CD4-positive, CD25-positive, alpha-beta regulatory T cell (primary cell): ENCODE measurements around the gene HPS1. TPM values are rescaled to one million over a fixed set of nuclear protein-coding genes. Genes with fewer than 3 reads are reported as not detected.

Source experiments
- ATAC-seq, 2 donors: fragments of 150-1000 bp; cut with Tn5 transposase; one replicate each; pipeline ENCODE4 v1.10.0; 2021; ENCODE audit warnings: low read depth in 2 of 2, moderate number of reproducible peaks in 2 of 2, moderate library complexity in 1 of 2
- DNase-seq, 3 donors: peaks; one replicate each; pipeline versions ENCODE4 v3.0.0 to v3.0.0-alpha.2; 2012 to 2022; ENCODE audit warnings: mixed read lengths in 1 of 3
- H3K27ac ChIP-seq: one replicate; pipeline ENCODE4 v1.7.0; 2013; ENCODE audit warnings: mild to moderate bottlenecking, low read length; ENCODE audit not compliant: insufficient read depth, poor library complexity, severe bottlenecking
- H3K27me3 ChIP-seq: one replicate; pipeline ENCODE4 v1.7.0; 2013; ENCODE audit warnings: low read length; ENCODE audit not compliant: control insufficient read depth, insufficient read depth
- H3K36me3 ChIP-seq: one replicate; pipeline ENCODE4 v1.7.0; 2013; ENCODE audit warnings: mild to moderate bottlenecking, low read length, moderate library complexity; ENCODE audit not compliant: control insufficient read depth, insufficient read depth
- H3K4me1 ChIP-seq: 2 replicates; pipeline ENCODE4 v1.7.0; 2013; ENCODE audit warnings: mild to moderate bottlenecking, low read length; ENCODE audit not compliant: insufficient read depth, control insufficient read depth, poor library complexity, severe bottlenecking
- H3K4me3 ChIP-seq: one replicate; pipeline ENCODE4 v1.7.0; 2013; ENCODE audit warnings: low read depth, mild to moderate bottlenecking, low read length, moderate library complexity
- H3K9me3 ChIP-seq, 2 experiments: 1 replicate in 1 of 2; 2 replicates in 1 of 2; pipeline ENCODE4 v1.7.0; 2013; ENCODE audit warnings: low read length in 2 of 2, mild to moderate bottlenecking in 1 of 2, moderate library complexity in 1 of 2; ENCODE audit not compliant: control insufficient read depth in 2 of 2
- H3K27ac Mint-ChIP-seq, 3 donors: one replicate each; pipeline ENCODE4 v1.8.0; 2020 to 2022; ENCODE audit warnings: mild to moderate bottlenecking in 3 of 3, mixed read lengths in 3 of 3, moderate library complexity in 2 of 3
- H3K27me3 Mint-ChIP-seq: one replicate; pipeline ENCODE4 v1.8.0; 2022; ENCODE audit warnings: mild to moderate bottlenecking, mixed read lengths
- H3K36me3 Mint-ChIP-seq: one replicate; pipeline ENCODE4 v1.8.0; 2020; ENCODE audit warnings: mixed read lengths
- H3K4me1 Mint-ChIP-seq, 4 donors: one replicate each; pipeline ENCODE4 v1.8.0; 2020 to 2022; ENCODE audit warnings: mixed read lengths in 4 of 4, mild to moderate bottlenecking in 1 of 4
- H3K4me3 Mint-ChIP-seq, 4 donors: one replicate each; pipeline ENCODE4 v1.8.0; 2020 to 2022; ENCODE audit warnings: mild to moderate bottlenecking in 4 of 4, mixed read lengths in 4 of 4, moderate library complexity in 3 of 4
- H3K9me3 Mint-ChIP-seq, 7 donors: one replicate each; pipeline ENCODE4 v1.8.0; 2020 to 2022; ENCODE audit warnings: mixed read lengths in 7 of 7, mild to moderate bottlenecking in 3 of 7, moderate library complexity in 2 of 7
- polyA plus RNA-seq, 4 donors: library from polyadenylated mRNA; unstranded; fragments of 300-500 nt; fragmentation: Illumina TruSeq; gene quantifications; one replicate each; pipeline ENCODE4 v1.2.3, GENCODE V29; 2021
- total RNA-seq: library from RNA; stranded (reverse); gene quantifications from one replicate; pipeline ENCODE4 v1.2.3, GENCODE V29; 2022

Gene HPS1
- total and polyA plus RNA-seq, 5 donors from 2014 or later: 65.2 to 88.5 (median 76.7) TPM

DNA sequence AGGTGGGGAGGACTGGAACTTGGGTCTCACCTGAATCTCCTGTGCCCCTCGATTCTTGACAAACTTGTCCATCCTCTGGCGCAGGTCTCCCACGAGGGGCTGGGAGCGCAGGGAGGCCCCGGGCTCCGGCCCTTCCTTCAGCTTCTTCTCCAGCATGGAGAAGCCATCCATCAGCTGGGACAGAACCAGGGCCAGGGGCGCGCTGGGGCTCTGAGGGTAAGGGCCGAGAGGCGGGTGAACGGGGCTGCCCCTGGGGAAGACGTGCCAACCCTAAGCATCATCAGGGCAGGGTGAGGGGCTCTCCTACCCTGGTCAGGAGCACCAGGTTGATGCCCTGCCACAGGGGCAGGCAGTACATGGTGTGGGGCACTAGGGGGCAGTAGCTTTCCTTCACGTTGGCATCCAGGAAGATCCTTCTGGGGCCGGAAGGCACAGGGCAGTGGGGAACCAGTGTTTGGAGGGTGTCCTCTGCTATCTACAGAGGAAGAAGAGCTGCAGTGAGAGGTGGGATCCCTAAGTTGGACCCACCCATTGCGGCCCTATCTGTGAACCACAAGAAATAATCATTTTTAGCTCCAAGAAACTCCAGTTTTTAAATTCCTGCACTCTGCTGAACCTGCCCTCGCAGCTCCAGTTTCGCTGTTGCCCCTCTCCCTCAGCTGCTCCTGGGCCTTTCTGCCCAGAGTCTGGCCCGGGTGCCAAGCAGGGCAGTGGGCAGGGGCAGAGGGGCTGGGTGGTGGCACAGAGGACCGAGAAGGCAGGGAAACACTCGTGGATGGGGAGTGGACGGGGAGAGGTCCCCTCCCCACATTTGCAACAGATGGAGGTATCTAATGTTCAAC is 21.0 kb downstream of the HPS1 start:
- H3K36me3 ChIP-seq: peaks cover 53% of the 10 kb centered on the region
- H3K27me3 Mint-ChIP-seq: no peaks in the 10 kb centered on the region
- H3K27ac ChIP-seq: no peak overlapping the region
- DNase-seq (peak in 2 of 3 donors; percentile 35 to 54), ATAC-seq (peak; percentile 57 to 63)
- no peaks in the 10 kb centered on the region for H3K4me1 Mint-ChIP-seq
- no peak overlapping the region for H3K4me3 ChIP-seq
- no peaks in the 10 kb centered on the region for H3K27me3 ChIP-seq
- H3K36me3 Mint-ChIP-seq: peaks cover 25% of the 10 kb centered on the region
- H3K27ac Mint-ChIP-seq: no peak overlapping the region
- H3K9me3 ChIP-seq: no peaks in the 10 kb centered on the region
- no peak overlapping the region for H3K4me3 Mint-ChIP-seq
- H3K9me3 Mint-ChIP-seq: no peaks in the 10 kb centered on the region
- no peaks in the 10 kb centered on the region for H3K4me1 ChIP-seq

DNA sequence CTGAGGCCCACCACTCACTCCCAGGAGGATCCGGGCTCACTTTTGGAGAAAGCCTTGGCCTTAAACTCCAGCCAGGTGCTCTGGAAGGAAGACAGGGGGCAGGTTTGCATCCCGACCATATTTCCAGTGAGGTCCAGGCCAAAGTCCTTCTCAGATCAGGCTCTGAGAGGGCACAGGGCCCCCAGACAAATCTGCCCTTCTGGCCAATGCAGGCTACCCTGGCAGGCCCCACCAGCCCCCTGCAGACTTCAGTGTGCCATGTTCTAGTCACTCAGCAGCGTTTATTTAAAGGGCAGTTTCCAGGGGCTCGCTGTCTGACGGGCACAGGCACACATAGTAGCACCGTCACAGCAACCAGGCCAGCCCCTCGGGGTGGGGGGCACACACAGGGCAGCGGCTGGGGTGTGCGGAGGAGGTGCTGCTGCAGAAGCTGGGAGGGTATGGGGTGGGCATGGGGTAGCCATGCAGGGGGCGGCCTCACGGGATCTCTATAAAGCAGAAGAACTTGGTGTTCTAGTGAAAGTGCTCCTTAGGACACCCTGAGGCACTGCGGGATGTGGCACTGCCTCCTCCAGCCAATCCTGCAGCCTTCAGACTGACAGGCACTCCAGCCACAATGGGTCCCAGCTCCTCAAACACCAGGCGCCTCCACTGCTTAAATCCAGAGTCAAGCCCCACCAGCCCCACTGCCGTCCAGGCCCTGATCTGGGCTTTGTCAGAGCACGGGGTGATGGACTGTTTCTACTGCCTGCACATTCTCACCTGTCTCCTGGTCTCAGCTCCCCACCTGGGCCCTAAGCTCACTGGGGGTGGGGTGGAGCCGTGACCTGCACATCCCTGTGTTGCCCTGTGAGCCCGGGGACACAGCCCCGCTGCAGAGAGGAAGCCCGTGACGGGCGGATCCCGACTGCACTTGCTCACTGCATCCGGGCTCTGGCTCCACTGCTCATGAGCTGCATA is 22.2 kb downstream of the HPS1 start:
- peak overlapping the region in 1 of 4 donors; percentile 2 for H3K4me3 Mint-ChIP-seq
- H3K36me3 ChIP-seq: peaks cover 50% of the 10 kb centered on the region

DNA sequence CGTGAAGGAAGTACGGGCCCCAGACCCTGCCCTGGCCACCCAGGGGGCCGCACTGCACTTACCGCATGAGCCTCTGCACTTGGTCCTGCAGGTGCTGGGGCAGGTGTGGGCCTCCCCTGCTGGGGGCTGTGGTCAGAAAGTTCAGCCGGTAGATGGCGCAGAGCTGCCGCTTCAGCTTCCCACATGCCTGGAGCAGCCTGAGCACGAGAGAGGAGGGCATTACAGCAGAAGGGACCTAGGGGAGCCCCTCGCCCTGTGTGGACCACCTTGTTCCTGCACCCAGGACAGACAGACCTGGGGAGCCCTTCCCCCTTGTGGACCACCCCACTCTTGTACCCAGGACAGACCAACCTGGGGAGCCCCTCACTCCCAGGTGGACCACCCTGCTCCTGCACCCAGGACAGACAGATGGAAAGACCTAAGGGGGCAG is 23.0 kb downstream of the HPS1 start:
- H3K27me3 Mint-ChIP-seq: no peaks in the 10 kb centered on the region
- ATAC-seq (no peak), DNase-seq (no peak)
- H3K27me3 ChIP-seq: no peaks in the 10 kb centered on the region
- H3K4me3 ChIP-seq: no peak overlapping the region
- H3K4me3 Mint-ChIP-seq: no peak overlapping the region
- peak overlapping the region in 1 of 3 donors; percentile 48 for H3K27ac Mint-ChIP-seq
- H3K4me1 ChIP-seq: no peaks in the 10 kb centered on the region
- no peak overlapping the region for H3K27ac ChIP-seq
- H3K36me3 ChIP-seq: peaks cover 54% of the 10 kb centered on the region
- no peaks in the 10 kb centered on the region for H3K9me3 Mint-ChIP-seq
- H3K36me3 Mint-ChIP-seq: peaks cover 31% of the 10 kb centered on the region
- no peaks in the 10 kb centered on the region for H3K9me3 ChIP-seq
- H3K4me1 Mint-ChIP-seq: no peaks in the 10 kb centered on the region

More for the DNA sequence above, 22.2 kb downstream of the HPS1 start:
- no peaks in the 10 kb centered on the region for H3K9me3 Mint-ChIP-seq
- H3K27me3 ChIP-seq: no peaks in the 10 kb centered on the region
- H3K27ac Mint-ChIP-seq: peak overlapping the region in 1 of 3 donors; percentile 48
- H3K4me3 ChIP-seq: no peak overlapping the region
- H3K36me3 Mint-ChIP-seq: peaks cover 23% of the 10 kb centered on the region
- no peaks in the 10 kb centered on the region for H3K9me3 ChIP-seq
- no peak overlapping the region for H3K27ac ChIP-seq
- H3K4me1 Mint-ChIP-seq: no peaks in the 10 kb centered on the region
- no peaks in the 10 kb centered on the region for H3K4me1 ChIP-seq
- DNase-seq (no peak), ATAC-seq (no peak)
- H3K27me3 Mint-ChIP-seq: no peaks in the 10 kb centered on the region

DNA sequence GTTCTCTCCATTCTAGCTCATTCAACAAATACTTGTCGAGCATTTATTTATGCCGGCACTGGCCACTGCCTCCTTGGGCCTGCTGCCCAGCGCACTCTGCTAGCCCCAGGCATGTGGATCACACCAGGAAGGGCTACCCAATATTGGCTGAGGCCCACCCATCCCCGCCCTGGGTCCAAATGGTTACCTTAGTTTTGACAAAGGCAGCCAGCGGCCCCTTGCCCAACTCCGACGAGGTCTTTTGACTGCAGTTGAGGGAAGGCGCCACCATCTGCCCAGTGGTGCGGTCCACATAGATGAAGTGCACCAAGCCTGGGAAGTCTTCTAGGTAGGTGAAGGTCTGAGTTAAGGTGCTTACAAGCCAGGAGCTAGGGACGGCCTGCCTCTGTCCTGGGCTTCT is 24.6 kb downstream of the HPS1 start:
- Histone ChIP-seq H3K27ac (no peak overlapping the region), H3K4me1 (no peaks in the 10 kb centered on the region), H3K4me3 (no peak overlapping the region), H3K36me3 (peaks cover 53% of the 10 kb centered on the region), H3K27me3 (no peaks in the 10 kb centered on the region), H3K9me3 (no peaks in the 10 kb centered on the region)
- DNase-seq (no peak), ATAC-seq (no peak)
- H3K4me1 Mint-ChIP-seq: no peaks in the 10 kb centered on the region
- H3K36me3 Mint-ChIP-seq: peaks cover 27% of the 10 kb centered on the region
- H3K9me3 Mint-ChIP-seq: no peaks in the 10 kb centered on the region
- no peak overlapping the region for H3K27ac Mint-ChIP-seq
- H3K4me3 Mint-ChIP-seq: no peak overlapping the region
- no peaks in the 10 kb centered on the region for H3K27me3 Mint-ChIP-seq

DNA sequence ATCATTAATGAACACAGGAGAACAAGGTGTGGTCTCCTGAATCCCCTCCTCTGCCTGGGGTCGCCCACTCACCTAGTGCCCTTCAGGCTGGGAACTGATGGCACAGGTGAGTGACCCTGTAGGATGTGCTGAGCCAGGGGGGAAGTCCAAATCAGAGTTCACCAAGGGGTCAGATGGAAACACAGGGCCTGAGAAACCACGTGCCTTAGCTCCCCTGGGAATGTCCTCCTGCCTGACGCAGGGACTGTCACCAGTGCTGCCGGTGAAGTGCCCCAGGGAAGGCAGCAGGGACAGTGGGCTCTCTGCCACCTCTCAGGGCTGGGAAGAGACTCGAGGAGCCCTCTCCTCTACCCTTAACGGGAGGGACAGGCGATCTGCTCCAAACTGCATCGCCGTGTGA is 25.9 kb downstream of the HPS1 start:
- H3K27me3 Mint-ChIP-seq: no peaks in the 10 kb centered on the region
- ATAC-seq: no peak
- DNase-seq: no peak
- no peaks in the 10 kb centered on the region for H3K4me1 ChIP-seq
- peaks cover 0 to 2% (median 0%) of the 10 kb centered on the region in 4 donors for H3K4me1 Mint-ChIP-seq
- no peak overlapping the region for H3K4me3 ChIP-seq
- H3K27me3 ChIP-seq: no peaks in the 10 kb centered on the region
- no peaks in the 10 kb centered on the region for H3K9me3 ChIP-seq
- no peak overlapping the region for H3K27ac ChIP-seq
- H3K9me3 Mint-ChIP-seq: no peaks in the 10 kb centered on the region
- peaks cover 25% of the 10 kb centered on the region for H3K36me3 Mint-ChIP-seq
- H3K4me3 Mint-ChIP-seq: no peak overlapping the region
- H3K27ac Mint-ChIP-seq: no peak overlapping the region
- H3K36me3 ChIP-seq: peaks cover 48% of the 10 kb centered on the region

DNA sequence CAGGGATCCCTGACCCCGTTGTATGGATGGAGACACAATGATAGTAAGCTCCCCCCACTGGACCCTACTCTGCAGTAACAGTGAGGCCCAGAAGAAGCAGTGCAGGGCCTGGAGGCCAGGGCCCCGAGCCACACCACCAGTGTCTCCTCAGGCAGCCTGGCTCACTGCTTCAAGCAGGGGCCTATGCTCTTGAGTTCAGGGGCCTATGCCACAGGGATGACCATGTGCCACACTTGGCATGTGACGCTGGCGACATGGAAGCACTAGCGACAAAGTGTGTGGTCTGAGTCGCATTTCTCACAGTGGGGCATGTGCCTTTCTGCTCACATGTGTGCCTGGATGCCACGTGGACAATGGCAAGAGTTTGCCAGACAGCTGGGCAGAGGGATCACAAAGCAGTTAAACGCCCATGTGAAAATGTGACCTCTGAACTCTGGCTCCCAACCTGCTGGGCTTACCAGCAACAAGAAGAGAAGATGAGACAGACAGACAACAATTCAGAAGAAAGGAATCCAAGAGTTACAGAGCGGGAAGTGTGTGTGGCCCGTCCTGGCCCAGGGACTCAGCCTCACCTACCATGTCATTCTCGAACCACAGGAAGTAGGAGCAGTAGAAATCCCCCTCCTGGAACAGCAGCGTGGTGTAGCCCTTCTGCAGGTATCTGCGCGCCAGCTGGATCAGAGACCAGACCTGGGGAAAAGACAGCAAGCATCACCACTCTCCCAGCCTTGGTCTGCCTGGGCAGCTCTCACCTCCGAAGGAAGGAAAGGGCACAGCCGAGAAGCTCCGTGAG is 27.1 kb downstream of the HPS1 start:
- Histone ChIP-seq H3K4me3 (no peak overlapping the region), H3K9me3 (no peaks in the 10 kb centered on the region), H3K36me3 (peaks cover 48% of the 10 kb centered on the region), H3K27ac (no peak overlapping the region), H3K27me3 (no peaks in the 10 kb centered on the region), H3K4me1 (peaks cover 8% of the 10 kb centered on the region)
- Mint-ChIP-seq H3K36me3 (peaks cover 25% of the 10 kb centered on the region), H3K4me3 (no peak overlapping the region), H3K27me3 (no peaks in the 10 kb centered on the region), H3K4me1 (peaks cover 0 to 12% (median 5%) of the 10 kb centered on the region in 4 donors), H3K27ac (no peak overlapping the region), H3K9me3 (no peaks in the 10 kb centered on the region)
- ATAC-seq (no peak), DNase-seq (no peak)
